Gastroesophageal sphincter (tissue), 4 donors: ENCODE results near the gene GRIA4. TPM values are rescaled to one million over a fixed set of nuclear protein-coding genes. Genes with fewer than 3 reads are reported as not detected.

Experiments
- ATAC-seq: fragments of 150-250 bp; one replicate; pipeline ENCODE4 v1.9.1; 2016; ENCODE audit warnings: mild to moderate bottlenecking, moderate library complexity
- H3K27ac ChIP-seq, 4 donors: fragments of 200-600 bp; sonication (generic) in 3 of 4; 1 replicate in 3 of 4; 2 replicates in 1 of 4; pipeline ENCODE4 v1.5.1; 2016 to 2019
- H3K27me3 ChIP-seq: fragments of 200-600 bp; sonication (generic); one replicate; pipeline ENCODE4 v1.5.1; 2019
- H3K36me3 ChIP-seq, 2 donors: fragments of 200-600 bp; sonication (generic); one replicate each; pipeline ENCODE4 v1.5.1; 2019; ENCODE audit warnings: control low read depth in 1 of 2
- H3K4me1 ChIP-seq, 3 donors: fragments of 200-600 bp; sonication (generic); 1 replicate in 2 of 3; 2 replicates in 1 of 3; pipeline ENCODE4 v1.5.1; 2016 to 2019; ENCODE audit warnings: control low read depth in 2 of 3
- H3K4me3 ChIP-seq, 2 donors: fragments of 200-600 bp; sonication (generic); one replicate each; pipeline ENCODE4 v1.5.1; 2019; ENCODE audit warnings: mild to moderate bottlenecking in 1 of 2, moderate library complexity in 1 of 2
- H3K9me3 ChIP-seq, 3 donors: fragments of 200-600 bp; sonication (generic); one replicate each; pipeline ENCODE4 v1.5.1; 2017 to 2019; ENCODE audit warnings: control low read depth in 2 of 3
- EP300 ChIP-seq: sonication (generic); formaldehyde crosslinking; IDR thresholded peaks from one replicate; pipeline ENCODE4 v1.6.1; 2017; ENCODE audit warnings: antibody characterized with exemption, mild to moderate bottlenecking
- POLR2A ChIP-seq, 2 donors: fragments of 450-650 bp; IDR thresholded peaks; one replicate each; pipeline ENCODE4 v1.6.1; 2017; ENCODE audit warnings: antibody characterized with exemption in 2 of 2, mild to moderate bottlenecking in 2 of 2, moderate library complexity in 1 of 2
- POLR2AphosphoS5 ChIP-seq: sonication (generic); formaldehyde crosslinking; IDR thresholded peaks from one replicate; pipeline ENCODE4 v1.6.1; 2017; ENCODE audit warnings: antibody characterized with exemption
- WGBS, 2 donors: methylation state at CpG; one replicate each; pipeline ENCODE4 v1.1.5; 2018; ENCODE audit warnings: low coverage in 1 of 2; 5-methylcytosine and 5-hydroxymethylcytosine counted together
- total RNA-seq, 4 donors: library from RNA; depleted of rRNA; stranded (reverse); fragments of >200 nt; gene quantifications; one replicate each; pipeline ENCODE4 v1.1.0, GENCODE V29; 2016
- TF ChIP-seq, protein P1 (sequence below), 4 experiments: fragments of 200-600 bp in 2 of 4; fragments of 450-650 bp in 2 of 4; sonication (generic) in 1 of 4; IDR thresholded peaks; one replicate each; pipeline ENCODE4 v1.5.1; 2017 to 2019; ENCODE audit warnings: antibody characterized with exemption in 4 of 4, mild to moderate bottlenecking in 2 of 4, moderate library complexity in 2 of 4

Gene GRIA4
- total RNA-seq, 4 donors from 2014 or later, result 0.47 to 1.2 TPM; not detected in 2

DNA sequence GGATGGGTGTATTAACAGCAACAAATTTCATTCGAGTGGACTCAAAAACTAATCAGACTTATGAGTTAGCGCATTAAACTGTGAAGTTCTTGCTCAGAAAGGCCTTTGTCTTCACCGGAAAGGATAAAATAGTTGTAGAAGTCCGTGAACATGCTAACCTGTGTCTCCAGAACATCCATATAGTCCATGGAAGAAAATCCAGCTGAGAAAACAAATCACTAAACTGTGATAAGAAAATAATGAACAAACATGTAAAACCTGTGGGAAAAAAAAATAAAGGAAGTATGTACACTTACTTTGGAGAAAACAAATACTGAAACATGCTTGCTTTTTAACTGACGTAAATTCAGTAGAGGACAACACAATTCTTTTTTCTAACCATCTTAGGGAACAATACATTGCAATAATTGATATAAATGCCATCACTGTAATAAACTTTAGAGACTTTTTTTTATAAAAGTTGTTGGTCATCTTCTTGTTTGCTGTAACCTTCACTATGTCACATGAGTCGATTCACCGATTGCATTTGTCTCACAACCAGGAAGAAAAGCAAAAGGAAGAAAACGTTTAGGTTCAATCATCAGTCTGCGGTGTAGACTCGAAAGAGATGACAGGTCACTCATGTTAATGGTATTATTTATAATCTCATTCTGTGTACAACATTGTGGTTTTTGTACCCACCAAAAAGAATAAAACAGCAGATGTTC lies 370.3 kb downstream of the GRIA4 start:
- TF ChIP-seq POLR2AphosphoS5, result no peak
- TF ChIP-seq, protein P1, sequence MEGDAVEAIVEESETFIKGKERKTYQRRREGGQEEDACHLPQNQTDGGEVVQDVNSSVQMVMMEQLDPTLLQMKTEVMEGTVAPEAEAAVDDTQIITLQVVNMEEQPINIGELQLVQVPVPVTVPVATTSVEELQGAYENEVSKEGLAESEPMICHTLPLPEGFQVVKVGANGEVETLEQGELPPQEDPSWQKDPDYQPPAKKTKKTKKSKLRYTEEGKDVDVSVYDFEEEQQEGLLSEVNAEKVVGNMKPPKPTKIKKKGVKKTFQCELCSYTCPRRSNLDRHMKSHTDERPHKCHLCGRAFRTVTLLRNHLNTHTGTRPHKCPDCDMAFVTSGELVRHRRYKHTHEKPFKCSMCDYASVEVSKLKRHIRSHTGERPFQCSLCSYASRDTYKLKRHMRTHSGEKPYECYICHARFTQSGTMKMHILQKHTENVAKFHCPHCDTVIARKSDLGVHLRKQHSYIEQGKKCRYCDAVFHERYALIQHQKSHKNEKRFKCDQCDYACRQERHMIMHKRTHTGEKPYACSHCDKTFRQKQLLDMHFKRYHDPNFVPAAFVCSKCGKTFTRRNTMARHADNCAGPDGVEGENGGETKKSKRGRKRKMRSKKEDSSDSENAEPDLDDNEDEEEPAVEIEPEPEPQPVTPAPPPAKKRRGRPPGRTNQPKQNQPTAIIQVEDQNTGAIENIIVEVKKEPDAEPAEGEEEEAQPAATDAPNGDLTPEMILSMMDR (IDR thresholded peaks at IDR 0.05), result no peak
- TF ChIP-seq POLR2A (IDR thresholded peaks at IDR 0.05), result no peak
- TF ChIP-seq EP300, result no peak
- H3K4me3 ChIP-seq, result no peak overlapping the region
- no peaks in the 10 kb centered on the region for H3K36me3 ChIP-seq
- WGBS, 2 donors, result 93 to 95% methylated on average over 10 of the region's 10 CpGs
- no peaks in the 10 kb centered on the region for H3K27me3 ChIP-seq
- H3K27ac ChIP-seq, result no peak overlapping the region
- no peaks in the 10 kb centered on the region for H3K4me1 ChIP-seq
- ATAC-seq, result no peak
- no peaks in the 10 kb centered on the region for H3K9me3 ChIP-seq

DNA sequence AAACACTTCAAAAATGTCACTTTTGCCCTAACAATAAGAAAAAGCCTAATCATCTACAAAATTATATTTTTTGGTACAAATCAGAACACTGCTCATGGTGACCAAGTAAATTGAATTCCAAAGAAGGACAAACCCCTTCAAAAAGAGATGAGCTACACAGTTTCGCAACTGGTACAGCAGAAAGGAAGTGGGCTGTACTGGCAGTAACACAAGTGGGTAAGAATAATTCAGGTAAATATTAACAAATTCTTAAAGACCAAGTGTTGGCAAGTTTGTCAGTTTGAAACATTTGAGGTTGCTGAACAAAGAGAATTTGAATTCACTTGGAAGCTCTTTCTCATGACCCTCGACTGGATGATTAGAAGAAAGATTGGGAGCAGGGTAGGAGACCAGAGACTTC lies 376.7 kb downstream of the GRIA4 start:
- WGBS, 2 donors, result 88 to 97% methylated on average over 1 to 2 of the region's 2 CpGs
- Histone ChIP-seq H3K27me3 (no peaks in the 10 kb centered on the region), H3K36me3 (no peaks in the 10 kb centered on the region), H3K9me3 (no peaks in the 10 kb centered on the region), H3K27ac (no peak overlapping the region), H3K4me1 (no peaks in the 10 kb centered on the region), H3K4me3 (no peak overlapping the region)
- TF ChIP-seq POLR2AphosphoS5, result no peak
- TF ChIP-seq, protein P1 (IDR thresholded peaks at IDR 0.05), result no peak
- no peak for TF ChIP-seq EP300
- TF ChIP-seq POLR2A (IDR thresholded peaks at IDR 0.05), result no peak
- ATAC-seq, result no peak

DNA sequence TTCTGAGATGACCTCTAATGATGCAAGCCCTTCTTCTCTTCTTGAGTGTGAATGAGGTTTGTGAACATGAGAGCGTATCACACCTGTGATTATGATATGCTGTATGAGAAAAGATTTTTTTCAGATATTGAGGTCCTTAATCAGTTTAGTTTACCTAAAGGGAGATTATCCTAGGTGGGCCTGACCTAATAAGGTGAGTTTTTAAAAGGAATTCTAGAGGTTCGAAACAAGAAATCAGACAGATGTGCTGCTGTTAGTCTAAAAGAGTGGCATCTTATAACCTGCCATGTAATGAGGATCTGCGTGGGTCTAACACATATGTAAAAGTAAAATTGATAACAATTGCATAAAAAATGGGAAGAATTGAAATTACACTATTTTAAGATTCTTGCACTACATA lies 378.3 kb downstream of the GRIA4 start:
- H3K27me3 ChIP-seq, result no peaks in the 10 kb centered on the region
- H3K27ac ChIP-seq, result no peak overlapping the region
- no peak for TF ChIP-seq POLR2AphosphoS5
- TF ChIP-seq EP300, result no peak
- TF ChIP-seq, protein P1 (IDR thresholded peaks at IDR 0.05), result no peak
- TF ChIP-seq POLR2A (IDR thresholded peaks at IDR 0.05), result no peak
- H3K4me3 ChIP-seq, result no peak overlapping the region
- peaks cover 0 to 5% of the 10 kb centered on the region in 2 donors for H3K36me3 ChIP-seq
- H3K4me1 ChIP-seq, result no peaks in the 10 kb centered on the region
- no peak for ATAC-seq
- H3K9me3 ChIP-seq, result peaks cover 0 to 2% (median 0%) of the 10 kb centered on the region in 3 donors
- WGBS, 2 donors, result 88 to 94% methylated on average over 3 of the region's 3 CpGs

DNA sequence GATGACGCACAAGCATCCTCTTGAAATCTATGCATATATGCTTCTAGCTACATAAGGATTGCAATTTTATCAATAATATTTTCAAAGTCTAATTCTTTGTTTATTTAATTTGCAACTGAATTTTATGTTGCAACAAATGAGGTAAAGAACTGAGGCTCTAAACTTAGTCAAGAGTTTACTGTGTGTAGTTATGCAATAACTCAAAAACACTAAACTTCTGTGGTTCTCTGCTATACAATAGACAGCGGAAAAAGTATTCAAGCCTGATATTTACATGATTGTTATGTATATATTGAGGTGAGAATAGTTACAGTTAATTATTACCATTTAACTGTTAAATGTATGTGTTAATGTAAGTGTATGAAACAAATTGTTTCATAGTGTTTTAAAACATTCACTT lies 379.3 kb downstream of the GRIA4 start:
- no peak overlapping the region for H3K4me3 ChIP-seq
- H3K36me3 ChIP-seq, result peaks cover 0 to 14% of the 10 kb centered on the region in 2 donors
- no peak for ATAC-seq
- WGBS, 2 donors, result 97 to 98% methylated on average over 2 of the region's 2 CpGs
- H3K4me1 ChIP-seq, result no peaks in the 10 kb centered on the region
- H3K27me3 ChIP-seq, result no peaks in the 10 kb centered on the region
- TF ChIP-seq POLR2A (IDR thresholded peaks at IDR 0.05) (no peak), POLR2AphosphoS5 (no peak), EP300 (no peak)
- TF ChIP-seq, protein P1 (IDR thresholded peaks at IDR 0.05), result no peak
- H3K9me3 ChIP-seq, result peaks cover 0 to 9% (median 0%) of the 10 kb centered on the region in 3 donors
- no peak overlapping the region for H3K27ac ChIP-seq

DNA sequence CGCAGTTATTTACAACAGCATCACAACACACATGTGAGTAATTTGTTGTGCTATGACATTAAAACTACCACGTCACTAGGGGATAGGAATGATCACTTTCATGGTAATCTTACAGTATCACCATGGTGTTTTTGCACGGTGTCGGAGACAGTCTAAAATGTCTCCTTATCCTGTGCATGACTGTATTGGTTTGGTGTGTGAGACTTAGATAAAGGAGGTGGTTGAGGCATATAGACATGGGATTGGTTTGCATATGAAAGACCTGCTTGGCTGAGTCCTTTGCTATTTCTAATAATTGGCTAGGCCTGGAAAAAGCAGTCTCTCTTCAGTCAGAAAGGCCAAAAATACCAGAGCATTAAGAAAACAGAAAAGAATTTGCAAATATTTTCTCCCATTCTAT lies 382.0 kb downstream of the GRIA4 start:
- 87 to 96% methylated on average over 3 to 4 of the region's 4 CpGs for WGBS, 2 donors
- no peak for ATAC-seq

More for the DNA sequence above, 382.0 kb downstream of the GRIA4 start:
- Histone ChIP-seq H3K27ac (no peak overlapping the region), H3K27me3 (no peaks in the 10 kb centered on the region), H3K4me1 (no peaks in the 10 kb centered on the region), H3K4me3 (no peak overlapping the region), H3K9me3 (peaks cover 0 to 9% (median 0%) of the 10 kb centered on the region in 3 donors), H3K36me3 (peaks cover 3 to 40% of the 10 kb centered on the region in 2 donors)
- no peak for TF ChIP-seq POLR2AphosphoS5
- TF ChIP-seq, protein P1 (IDR thresholded peaks at IDR 0.05), result no peak
- no peak for TF ChIP-seq POLR2A (IDR thresholded peaks at IDR 0.05)
- no peak for TF ChIP-seq EP300
